NCI-H69 (cell line): ENCODE data around the gene TNFRSF14.
A peak's percentile ranks its signal among the peaks of the same experiment; 100 is the strongest.
"Not testable (repeated sequence)": the region's sequence is repeated elsewhere in the genome, so short reads cannot be mapped to it uniquely, and the experiment has no call there.

Source experiments
- DNase-seq: peaks from one replicate; lab custom pipeline; 2025; lab: John Stamatoyannopoulos, UW

The TNFRSF14 gene

DNA sequence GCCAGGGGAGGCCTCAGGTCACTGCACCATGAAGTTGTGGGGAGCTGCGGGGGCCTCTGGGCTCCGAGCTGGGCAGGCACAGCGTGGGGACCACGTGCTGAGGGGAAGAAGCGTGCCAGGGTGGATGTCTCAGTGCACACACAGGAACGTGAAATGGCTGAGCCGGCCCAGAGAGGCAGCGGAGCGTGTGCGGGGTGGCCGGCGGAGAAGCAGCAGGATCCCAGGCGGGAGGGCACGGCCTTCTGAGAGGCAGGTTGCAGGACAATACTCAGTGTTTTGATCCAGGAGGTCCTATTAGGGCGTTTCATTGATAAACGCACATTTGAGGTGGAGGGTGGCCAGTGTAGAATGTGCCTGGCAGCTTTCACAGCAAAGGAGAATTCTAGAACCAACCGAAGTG is 12.9 kb downstream of the TNFRSF14 start:
- DNase-seq, result no peak

GRCh38 chr1:2569703-2570102 is 13.5 kb downstream of the TNFRSF14 start:
- DNase-seq, result not testable (repeated sequence)

GRCh38 chr1:2570332-2570731 is 14.2 kb downstream of the TNFRSF14 start:
- no peak for DNase-seq

DNA sequence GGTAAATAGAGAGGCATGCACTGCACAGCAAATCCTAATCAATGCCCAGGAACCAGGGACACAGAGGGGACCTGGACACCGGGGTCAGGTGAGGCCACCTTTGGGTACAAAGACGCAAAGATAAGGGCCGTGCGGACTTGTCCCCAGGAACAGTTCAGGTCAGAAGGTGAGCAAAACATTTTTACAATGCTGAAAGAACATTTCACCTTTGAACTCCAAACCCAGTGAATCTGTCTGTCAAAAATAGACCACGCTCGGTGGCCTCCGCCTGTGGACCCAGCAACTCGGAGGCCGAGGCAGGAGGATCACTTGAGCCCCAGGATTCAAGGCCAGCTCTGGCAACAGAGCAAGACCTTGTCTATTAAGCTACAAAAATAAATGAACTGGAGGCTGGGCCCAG is 15.2 kb downstream of the TNFRSF14 start:
- DNase-seq, result no peak

DNA sequence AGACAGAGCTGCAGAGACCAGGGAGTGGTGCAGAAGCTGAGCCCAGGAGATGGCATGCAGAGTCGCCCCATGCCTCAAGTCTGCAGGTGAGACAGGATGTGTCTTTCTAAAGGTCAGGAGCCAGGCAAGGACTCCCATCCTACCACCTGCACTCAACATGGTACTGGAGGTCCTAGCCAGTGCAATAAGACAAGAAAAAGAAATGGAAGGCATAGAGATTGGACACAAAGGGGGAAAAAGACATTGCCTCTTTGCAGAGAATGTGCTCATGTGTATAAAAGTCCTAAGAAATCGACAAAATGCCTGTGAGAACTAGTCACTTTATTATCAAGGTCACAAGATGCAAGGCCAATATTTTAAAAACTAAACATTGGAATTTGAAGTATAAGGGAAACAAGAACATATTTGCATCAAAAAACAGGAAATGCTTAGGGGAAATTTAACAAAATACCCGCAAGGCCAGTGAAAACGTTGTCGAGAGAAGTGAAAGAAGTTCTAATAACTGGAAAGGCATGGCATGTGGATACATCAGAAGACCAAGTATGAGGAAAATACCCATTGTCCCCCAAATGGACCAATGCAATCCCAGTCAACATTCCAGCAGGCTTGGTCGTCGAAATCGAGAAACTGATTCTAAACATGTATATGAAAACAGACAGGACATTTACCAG is 17.2 kb downstream of the TNFRSF14 start:
- DNase-seq, result no peak

GRCh38 chr1:2574350-2574749 is 18.2 kb downstream of the TNFRSF14 start:
- no peak for DNase-seq

DNA sequence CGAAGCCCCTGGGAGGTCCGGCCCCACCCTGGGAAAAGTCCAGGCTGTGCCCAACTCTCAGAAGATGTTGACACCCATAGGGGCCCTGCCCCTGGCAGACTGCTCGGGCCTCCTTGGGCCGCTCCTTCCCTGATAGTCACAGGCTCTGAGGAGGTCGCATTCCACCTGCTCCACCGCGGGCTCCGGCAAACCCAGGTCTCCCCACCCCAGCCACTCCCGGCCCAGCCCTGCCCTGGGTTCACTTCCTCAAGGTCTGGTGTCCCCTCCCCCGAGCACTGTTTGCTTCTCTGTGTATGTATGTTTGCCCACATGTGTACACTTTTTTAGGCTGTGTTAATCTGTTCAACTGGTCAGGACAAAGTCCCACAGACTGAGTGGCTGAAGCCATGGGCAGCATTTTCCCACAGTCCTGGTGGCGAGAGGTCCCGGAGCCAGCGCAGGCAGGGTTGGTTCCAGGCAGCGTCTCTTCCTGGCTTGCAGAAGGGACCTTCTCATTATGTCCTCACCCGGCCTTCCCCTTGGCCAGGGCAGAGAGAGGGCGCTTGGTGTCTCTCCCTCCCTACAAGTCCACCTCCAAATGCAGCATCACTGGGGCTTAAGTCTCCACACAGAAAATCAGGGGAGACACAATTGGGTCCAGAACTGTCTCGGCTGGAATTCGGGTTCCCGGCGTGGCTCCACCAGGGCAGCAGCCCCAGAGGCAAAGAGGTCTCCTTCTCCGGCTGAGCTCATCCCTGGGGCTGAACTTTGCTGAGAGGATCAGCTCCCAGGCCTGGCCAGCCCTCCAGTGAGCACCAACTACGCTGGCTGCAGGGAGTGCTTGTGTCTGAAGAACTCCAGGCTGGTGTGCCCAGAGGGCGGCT is 19.9 kb downstream of the TNFRSF14 start:
- DNase-seq, result no peak

- DNase-seq, result not testable (repeated sequence)
Observed at GRCh38 chr1:2577565-2578075, 21.4 kb downstream of the TNFRSF14 start.

DNA sequence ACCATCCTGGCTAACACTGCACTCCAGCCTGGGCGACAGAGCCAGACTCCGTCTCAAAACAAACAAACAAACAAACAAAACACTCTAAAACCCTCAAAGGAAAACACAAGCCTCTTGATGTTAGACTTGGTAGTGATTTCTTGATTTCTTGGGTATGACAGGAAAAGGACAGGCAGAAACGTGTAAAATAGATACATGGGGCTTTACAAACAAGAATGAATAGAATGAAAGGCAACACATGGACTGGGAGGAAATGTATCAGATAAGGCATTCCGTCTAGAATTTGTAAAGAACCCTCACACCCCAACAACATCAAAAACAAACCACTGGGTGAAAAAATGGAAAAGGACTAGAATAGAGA is 22.6 kb downstream of the TNFRSF14 start:
- DNase-seq, result no peak

GRCh38 chr1:2580691-2581090 is 24.5 kb downstream of the TNFRSF14 start:
- DNase-seq, result no peak

- no peak for DNase-seq
Observed at GRCh38 chr1:2582391-2582790, 26.2 kb downstream of the TNFRSF14 start.

DNA sequence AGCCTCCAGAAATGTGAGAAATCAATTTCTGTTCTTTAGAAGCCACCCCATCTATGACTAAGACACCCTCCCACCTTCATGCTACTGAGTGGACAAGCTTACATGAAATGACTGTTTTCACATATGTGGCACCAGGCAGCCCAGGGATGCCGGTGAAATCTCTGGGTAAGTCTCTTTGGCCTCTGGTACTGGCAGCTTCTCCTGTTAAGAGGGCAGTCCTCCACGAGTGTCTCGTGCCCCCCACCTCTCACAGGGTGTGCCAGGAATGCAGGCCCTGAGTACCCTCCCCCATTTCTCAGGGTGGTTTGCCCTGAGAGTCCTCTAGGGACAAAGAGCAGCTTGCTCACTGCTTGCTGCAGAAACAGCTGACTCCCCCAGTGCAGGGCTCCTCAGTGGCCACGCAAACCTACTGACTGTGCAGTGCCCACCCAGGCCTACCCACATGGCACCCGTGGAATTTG is 27.2 kb downstream of the TNFRSF14 start:
- DNase-seq, result no peak

- peak; percentile 62 for DNase-seq
Observed at GRCh38 chr1:2583871-2584351, 27.7 kb downstream of the TNFRSF14 start.

DNA sequence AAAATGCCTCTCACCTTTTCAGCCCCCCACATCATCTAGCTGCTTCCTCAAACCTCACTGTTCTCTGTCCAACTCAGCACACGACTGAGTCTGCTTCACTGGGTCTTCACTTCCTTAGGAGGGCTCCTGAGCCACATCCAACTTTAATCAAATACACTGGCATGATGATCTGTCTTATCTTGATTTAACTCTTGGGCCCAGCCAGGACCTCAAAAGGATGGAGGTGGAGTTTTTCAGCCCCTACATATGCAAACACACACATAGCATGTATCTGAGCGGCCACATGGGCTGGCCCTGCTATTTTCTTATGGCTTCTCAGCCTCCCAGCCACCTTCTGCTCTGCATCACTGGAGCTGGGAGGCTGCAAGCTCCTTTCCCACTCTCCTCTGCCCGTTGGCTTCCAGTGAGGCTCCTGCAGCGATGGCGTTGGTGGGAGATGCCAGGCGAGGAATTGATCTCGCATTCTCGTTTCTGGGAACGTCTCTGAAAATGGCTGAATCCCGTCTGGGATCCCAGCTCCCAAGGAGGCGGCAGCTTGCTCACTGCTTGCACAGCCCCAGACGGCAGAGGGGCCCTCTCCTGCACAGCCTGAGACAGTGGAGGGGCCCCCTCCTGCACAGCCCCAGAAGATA is 28.6 kb downstream of the TNFRSF14 start:
- no peak for DNase-seq

DNA sequence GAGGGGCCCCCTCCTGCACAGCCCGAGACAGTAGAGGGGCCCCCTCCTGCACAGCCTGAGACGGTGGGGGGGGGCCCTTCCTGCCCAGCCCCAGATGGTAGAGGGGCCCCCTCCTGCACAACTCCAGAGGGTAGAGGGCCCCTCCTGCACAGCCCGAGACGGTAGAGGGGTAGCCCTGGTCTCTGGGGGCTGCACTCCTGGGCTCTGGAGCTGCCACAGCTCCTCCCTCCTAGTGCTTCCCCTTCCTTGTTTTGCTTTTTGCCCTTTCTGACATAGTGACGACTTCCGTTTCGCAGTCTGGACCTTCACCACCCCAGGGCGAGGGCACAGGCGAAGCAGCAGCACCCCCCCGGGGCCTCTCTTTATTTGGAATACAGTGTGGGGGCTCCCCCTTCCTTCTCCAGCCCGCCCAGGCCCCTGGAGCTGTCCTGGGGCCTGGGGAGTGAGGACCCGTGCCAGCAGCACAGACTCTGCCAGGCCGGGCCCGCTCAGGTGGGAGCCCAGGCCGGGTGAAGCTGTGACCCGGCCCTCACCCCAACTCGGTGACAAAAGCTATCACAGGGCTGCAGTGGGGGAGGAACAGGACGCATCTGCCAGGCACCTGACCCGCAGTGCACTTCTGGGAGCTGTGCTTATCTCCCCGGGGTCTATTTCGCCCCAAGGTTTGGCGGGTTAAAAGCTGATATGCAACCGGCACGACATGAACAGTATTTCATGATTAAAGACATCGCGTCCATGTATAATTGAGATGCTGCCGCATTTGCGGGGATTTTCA is 29.3 kb downstream of the TNFRSF14 start:
- DNase-seq, result peak; percentile 55

DNA sequence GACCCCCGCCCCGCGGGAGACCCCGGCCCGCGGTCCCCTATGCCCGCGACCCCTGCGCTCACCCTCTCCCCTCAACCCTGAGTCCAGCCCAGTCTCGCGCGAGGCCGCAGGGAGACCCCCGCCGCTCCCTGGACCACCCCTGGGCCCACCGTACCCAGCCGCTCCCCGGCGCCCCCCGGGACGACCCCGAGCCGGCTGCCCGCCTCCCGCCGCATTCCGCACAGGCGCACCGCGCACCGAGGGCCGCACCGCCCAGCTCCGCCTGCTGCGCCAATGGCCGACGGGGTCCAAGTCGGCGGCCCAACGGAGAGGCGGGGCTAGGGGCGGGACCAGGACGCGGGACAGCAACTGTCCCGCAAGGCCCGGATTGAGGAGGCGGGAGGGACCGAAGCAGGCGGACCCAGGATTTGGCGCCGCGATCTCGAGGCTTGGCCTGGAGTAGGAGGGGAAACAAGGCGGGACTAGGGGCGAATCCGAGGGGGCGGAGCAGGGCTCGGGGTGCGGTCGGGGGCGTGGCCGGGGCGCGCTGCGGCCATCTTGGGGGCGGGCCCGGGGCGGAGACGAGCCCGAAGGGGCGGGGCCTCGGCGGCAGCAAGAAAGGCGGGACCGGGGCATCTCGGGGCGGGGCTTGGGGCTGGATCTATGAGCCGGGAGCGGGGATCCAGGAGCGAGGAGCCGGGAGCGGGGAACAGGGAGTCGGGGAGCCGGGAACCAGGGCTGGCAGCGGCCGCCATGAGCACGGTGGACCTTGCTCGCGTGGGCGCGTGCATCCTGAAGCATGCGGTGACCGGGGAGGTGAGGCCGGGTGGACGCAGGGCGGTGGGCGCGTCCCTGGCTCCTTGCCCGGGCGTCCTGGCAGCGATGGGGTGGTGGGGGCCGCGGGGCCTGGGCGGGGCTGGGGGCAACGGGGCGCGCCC is 30.2 kb downstream of the TNFRSF14 start, which contains the start of gene PRXL2B:
Gene PRXL2B, plus strand, starts transcription at position 624 of the 917 bp plus-strand sequence. Its CDS starts 109 bp downstream, at position 733.
- DNase-seq, result peak; percentile 94

GRCh38 chr1:2587071-2587859 is 31.1 kb downstream of the TNFRSF14 start:
- DNase-seq, result peak; percentile 50

DNA sequence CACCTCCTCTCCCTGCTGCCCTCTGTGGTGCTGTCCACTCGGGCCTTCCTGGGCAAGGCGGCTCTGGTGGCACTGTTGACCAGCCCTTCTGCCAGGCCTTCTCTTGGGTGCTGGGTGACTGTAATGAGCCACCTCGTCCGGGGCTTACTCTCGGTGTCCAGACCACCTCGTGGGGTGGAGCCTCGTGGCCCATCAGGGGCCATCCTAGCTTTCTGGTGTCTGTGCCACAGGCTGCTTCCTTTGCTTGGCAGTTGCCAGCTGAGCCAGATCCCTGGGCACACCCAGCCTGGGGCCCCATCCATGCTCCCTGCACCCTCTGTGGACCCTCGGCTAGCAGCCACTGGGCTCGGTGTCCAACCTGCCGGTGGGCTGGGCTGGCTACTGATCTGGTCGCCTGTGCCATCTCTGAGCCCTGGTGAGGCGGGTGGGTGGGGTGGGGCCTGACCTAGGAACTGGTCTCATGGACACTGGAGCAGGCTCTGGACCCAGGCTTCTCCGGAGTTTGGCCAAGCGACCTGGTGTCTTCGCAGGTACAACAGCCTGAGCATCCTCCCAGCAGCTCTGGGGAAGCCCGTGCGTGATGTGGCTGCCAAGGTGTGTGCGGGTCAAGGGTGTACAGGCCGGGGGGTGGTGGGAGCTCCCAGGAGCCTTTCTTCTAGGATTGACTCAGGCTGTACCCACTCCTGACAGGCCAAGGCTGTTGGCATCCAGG is 31.8 kb downstream of the TNFRSF14 start:
- no peak for DNase-seq
